ENCODE results near the gene USP34. TPM values are rescaled to one million over a fixed set of nuclear protein-coding genes. Genes with fewer than 3 reads are reported as not detected.

The USP34 gene
- total and polyA plus RNA-seq, 2 of the 8 experiments (the other 6 are each of a cell fraction or from before 2014, with no cell fraction given) = 56.7 to 91.7 TPM

DNA sequence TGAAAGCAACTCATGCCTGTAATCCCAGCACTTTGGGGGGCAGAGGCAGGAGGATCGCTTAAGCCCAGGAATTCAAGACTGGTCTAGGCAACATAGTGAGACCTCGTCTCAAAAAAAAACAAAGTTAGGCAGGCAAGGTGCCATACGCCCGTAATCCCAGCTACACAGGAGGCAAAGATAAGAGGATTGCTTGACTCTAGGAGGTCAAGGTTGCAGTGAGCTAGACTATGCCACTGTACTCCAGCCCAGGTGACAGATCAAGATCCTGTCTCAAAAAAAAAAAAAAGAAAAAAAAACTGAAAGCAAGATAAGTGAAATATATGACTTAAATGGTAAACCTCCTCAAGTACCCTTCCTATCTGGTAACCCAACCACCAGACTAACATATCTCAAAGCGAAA is 59.8 kb downstream of the USP34 start (continued):
- TF ChIP-seq, protein P1, sequence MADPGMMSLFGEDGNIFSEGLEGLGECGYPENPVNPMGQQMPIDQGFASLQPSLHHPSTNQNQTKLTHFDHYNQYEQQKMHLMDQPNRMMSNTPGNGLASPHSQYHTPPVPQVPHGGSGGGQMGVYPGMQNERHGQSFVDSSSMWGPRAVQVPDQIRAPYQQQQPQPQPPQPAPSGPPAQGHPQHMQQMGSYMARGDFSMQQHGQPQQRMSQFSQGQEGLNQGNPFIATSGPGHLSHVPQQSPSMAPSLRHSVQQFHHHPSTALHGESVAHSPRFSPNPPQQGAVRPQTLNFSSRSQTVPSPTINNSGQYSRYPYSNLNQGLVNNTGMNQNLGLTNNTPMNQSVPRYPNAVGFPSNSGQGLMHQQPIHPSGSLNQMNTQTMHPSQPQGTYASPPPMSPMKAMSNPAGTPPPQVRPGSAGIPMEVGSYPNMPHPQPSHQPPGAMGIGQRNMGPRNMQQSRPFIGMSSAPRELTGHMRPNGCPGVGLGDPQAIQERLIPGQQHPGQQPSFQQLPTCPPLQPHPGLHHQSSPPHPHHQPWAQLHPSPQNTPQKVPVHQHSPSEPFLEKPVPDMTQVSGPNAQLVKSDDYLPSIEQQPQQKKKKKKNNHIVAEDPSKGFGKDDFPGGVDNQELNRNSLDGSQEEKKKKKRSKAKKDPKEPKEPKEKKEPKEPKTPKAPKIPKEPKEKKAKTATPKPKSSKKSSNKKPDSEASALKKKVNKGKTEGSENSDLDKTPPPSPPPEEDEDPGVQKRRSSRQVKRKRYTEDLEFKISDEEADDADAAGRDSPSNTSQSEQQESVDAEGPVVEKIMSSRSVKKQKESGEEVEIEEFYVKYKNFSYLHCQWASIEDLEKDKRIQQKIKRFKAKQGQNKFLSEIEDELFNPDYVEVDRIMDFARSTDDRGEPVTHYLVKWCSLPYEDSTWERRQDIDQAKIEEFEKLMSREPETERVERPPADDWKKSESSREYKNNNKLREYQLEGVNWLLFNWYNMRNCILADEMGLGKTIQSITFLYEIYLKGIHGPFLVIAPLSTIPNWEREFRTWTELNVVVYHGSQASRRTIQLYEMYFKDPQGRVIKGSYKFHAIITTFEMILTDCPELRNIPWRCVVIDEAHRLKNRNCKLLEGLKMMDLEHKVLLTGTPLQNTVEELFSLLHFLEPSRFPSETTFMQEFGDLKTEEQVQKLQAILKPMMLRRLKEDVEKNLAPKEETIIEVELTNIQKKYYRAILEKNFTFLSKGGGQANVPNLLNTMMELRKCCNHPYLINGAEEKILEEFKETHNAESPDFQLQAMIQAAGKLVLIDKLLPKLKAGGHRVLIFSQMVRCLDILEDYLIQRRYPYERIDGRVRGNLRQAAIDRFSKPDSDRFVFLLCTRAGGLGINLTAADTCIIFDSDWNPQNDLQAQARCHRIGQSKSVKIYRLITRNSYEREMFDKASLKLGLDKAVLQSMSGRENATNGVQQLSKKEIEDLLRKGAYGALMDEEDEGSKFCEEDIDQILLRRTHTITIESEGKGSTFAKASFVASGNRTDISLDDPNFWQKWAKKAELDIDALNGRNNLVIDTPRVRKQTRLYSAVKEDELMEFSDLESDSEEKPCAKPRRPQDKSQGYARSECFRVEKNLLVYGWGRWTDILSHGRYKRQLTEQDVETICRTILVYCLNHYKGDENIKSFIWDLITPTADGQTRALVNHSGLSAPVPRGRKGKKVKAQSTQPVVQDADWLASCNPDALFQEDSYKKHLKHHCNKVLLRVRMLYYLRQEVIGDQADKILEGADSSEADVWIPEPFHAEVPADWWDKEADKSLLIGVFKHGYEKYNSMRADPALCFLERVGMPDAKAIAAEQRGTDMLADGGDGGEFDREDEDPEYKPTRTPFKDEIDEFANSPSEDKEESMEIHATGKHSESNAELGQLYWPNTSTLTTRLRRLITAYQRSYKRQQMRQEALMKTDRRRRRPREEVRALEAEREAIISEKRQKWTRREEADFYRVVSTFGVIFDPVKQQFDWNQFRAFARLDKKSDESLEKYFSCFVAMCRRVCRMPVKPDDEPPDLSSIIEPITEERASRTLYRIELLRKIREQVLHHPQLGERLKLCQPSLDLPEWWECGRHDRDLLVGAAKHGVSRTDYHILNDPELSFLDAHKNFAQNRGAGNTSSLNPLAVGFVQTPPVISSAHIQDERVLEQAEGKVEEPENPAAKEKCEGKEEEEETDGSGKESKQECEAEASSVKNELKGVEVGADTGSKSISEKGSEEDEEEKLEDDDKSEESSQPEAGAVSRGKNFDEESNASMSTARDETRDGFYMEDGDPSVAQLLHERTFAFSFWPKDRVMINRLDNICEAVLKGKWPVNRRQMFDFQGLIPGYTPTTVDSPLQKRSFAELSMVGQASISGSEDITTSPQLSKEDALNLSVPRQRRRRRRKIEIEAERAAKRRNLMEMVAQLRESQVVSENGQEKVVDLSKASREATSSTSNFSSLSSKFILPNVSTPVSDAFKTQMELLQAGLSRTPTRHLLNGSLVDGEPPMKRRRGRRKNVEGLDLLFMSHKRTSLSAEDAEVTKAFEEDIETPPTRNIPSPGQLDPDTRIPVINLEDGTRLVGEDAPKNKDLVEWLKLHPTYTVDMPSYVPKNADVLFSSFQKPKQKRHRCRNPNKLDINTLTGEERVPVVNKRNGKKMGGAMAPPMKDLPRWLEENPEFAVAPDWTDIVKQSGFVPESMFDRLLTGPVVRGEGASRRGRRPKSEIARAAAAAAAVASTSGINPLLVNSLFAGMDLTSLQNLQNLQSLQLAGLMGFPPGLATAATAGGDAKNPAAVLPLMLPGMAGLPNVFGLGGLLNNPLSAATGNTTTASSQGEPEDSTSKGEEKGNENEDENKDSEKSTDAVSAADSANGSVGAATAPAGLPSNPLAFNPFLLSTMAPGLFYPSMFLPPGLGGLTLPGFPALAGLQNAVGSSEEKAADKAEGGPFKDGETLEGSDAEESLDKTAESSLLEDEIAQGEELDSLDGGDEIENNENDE (IDR thresholded peaks at IDR 0.05; ENCODE audit: insufficient replicate concordance, low read length) = no peak
- TF ChIP-seq TEAD4 (IDR thresholded peaks at IDR 0.05; ENCODE audit: low read depth, low read length) (no peak), GTF2F1 (IDR thresholded peaks at IDR 0.05; ENCODE audit: borderline replicate concordance, low read depth, low read length) (no peak)

All from H1 (cell line).